PFSK-1 (cell line): ENCODE results near the gene HELZ.

Experiments used
- FOXP2 ChIP-seq: optimal IDR thresholded peaks from 2 replicates; pipeline ENCODE3; 2011; ENCODE audit warnings: borderline replicate concordance, control low read depth, inconsistent platforms; ENCODE audit not compliant: insufficient read depth; ENCODE audit errors: extremely low read length, extremely low read depth
- POLR2AphosphoS5 ChIP-seq: IDR thresholded peaks from 2 replicates; pipeline ENCODE4 v1.6.1; 2012; ENCODE audit warnings: low read depth, mild to moderate bottlenecking, control low read depth, low read length, moderate library complexity
- REST ChIP-seq, 2 experiments: IDR thresholded peaks; 2 replicates each; pipeline versions ENCODE4 v1.6.1 to v1.8.0; 2011 to 2012; ENCODE audit warnings: low read depth in 2 of 2, low read length in 2 of 2, control low read depth in 1 of 2, inconsistent platforms in 1 of 2, mild to moderate bottlenecking in 1 of 2, moderate library complexity in 1 of 2; ENCODE audit not compliant: insufficient read depth in 1 of 2
- SIN3A ChIP-seq: IDR thresholded peaks from 2 replicates; pipeline ENCODE4 v1.6.1; 2012; ENCODE audit warnings: mild to moderate bottlenecking, low read length, moderate library complexity, borderline replicate concordance; ENCODE audit not compliant: insufficient read depth
- TAF1 ChIP-seq: IDR thresholded peaks from 2 replicates; pipeline ENCODE4 v1.6.1; 2012; ENCODE audit warnings: low read length, control low read depth, borderline replicate concordance; ENCODE audit not compliant: insufficient read depth

The HELZ gene

GRCh38 chr17:67138392-67138791 is 106.6 kb downstream of the HELZ start:
- TF ChIP-seq SIN3A (no peak), TAF1 (no peak), POLR2AphosphoS5 (no peak), REST (IDR thresholded peaks at IDR 0.05; ENCODE audit: insufficient read depth in 1 of 2, low read depth in 2 of 2, low read length in 2 of 2) (no peak), FOXP2 (no peak)

GRCh38 chr17:67137860-67138259 is 107.1 kb downstream of the HELZ start:
- TF ChIP-seq POLR2AphosphoS5 (no peak), REST (IDR thresholded peaks at IDR 0.05; ENCODE audit: insufficient read depth in 1 of 2, low read depth in 2 of 2, low read length in 2 of 2) (no peak), TAF1 (no peak), SIN3A (no peak), FOXP2 (no peak)

- TF ChIP-seq REST (IDR thresholded peaks at IDR 0.05; ENCODE audit: insufficient read depth in 1 of 2, low read depth in 2 of 2, low read length in 2 of 2) (no peak), TAF1 (no peak), SIN3A (no peak), FOXP2 (no peak), POLR2AphosphoS5 (no peak)
These were observed 108.0 kb downstream of the HELZ start for GRCh38 chr17:67137026-67137370.

GRCh38 chr17:67136191-67137025 is 108.6 kb downstream of the HELZ start:
- TF ChIP-seq SIN3A (no peak), POLR2AphosphoS5 (no peak)

- TF ChIP-seq SIN3A (no peak), FOXP2 (no peak), POLR2AphosphoS5 (no peak), TAF1 (no peak), REST (IDR thresholded peaks at IDR 0.05; ENCODE audit: insufficient read depth in 1 of 2, low read depth in 2 of 2, low read length in 2 of 2) (no peak)
These were observed 111.8 kb downstream of the HELZ start for GRCh38 chr17:67133161-67133560.
